HG02759 (cell line): Measurements from ENCODE around the gene AOAH.
"Not testable (repeated sequence)": the region's sequence is repeated elsewhere in the genome, so short reads cannot be mapped to it uniquely, and the experiment has no call there.

Source experiments
- ATAC-seq: cut with Tn5 transposase; IDR thresholded peaks from one replicate; pipeline ENCODE4 v1.9.1; 2021; ENCODE audit warnings: mild to moderate bottlenecking, moderate library complexity; ENCODE audit not compliant: unreplicated experiment

Gene AOAH

DNA sequence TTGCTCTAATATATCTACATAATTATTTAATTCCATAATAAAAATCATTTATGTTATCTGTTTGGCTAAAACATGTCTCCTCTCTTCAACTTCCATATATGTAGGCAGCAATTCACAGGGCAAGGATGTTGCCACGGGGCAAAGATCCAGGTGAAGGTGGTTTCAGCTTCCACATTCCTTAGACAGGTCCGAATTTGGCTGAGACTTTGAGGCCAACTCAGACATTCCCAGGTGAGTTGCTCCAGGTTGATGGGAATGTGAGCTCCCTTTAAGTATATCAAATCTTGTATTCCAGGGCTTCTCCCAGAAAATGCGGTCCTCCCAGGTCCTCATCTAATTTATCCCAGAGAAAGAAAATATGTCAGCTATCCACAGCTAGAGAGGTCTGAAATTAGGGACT lies 15.1 kb upstream of the AOAH start:
- ATAC-seq = no peak

- peak; percentile 94 for ATAC-seq
These were observed 12.6 kb upstream of the AOAH start for GRCh38 chr7:36736899-36737211.

- ATAC-seq = no peak
These were observed 12.0 kb upstream of the AOAH start for GRCh38 chr7:36736090-36736898.

GRCh38 chr7:36735172-36735571 lies 10.9 kb upstream of the AOAH start:
- ATAC-seq = no peak

- no peak for ATAC-seq
These were observed 10.4 kb upstream of the AOAH start for GRCh38 chr7:36734731-36735130.

DNA sequence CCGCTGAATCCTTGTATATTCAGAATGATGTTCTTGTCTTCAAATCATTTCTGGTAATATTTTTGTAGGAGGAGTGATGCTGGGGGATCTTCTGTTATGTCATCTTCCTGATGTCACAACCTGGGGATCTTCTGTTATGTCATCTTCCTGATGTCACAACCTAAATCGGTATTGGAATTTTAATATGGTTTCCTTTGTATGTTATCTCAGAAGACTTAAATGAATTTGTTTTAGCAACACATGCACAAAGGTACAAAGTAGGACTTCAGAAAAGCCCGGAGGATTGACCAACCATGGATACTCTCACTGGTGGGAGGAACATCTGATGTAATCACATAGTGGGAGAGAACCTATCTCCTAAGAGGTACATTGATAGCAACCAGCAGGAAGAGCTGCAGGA lies 9.1 kb upstream of the AOAH start:
- no peak for ATAC-seq

- ATAC-seq = no peak
These were observed 8.5 kb upstream of the AOAH start for GRCh38 chr7:36732806-36733205.

DNA sequence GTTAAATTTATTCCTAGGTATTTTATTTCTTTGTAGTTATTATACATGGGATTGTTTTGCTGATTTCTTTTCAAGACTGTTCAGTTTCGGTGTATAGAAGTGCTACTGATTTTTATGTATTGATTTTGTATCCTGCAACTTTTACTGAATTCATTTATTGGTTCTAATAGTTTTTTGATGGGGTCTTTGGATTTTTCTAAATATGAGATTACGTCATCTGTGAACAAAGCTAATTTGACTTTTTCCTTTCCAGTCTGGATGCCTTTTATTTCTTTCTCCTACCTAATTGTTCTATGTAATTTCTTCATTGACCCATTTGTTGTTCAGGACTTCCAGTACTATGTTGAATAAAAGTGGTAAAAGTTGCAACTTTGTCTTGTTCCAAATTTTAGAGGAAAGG lies 5.8 kb upstream of the AOAH start:
- ATAC-seq = no peak

GRCh38 chr7:36728143-36728542 lies 3.8 kb upstream of the AOAH start:
- no peak for ATAC-seq

DNA sequence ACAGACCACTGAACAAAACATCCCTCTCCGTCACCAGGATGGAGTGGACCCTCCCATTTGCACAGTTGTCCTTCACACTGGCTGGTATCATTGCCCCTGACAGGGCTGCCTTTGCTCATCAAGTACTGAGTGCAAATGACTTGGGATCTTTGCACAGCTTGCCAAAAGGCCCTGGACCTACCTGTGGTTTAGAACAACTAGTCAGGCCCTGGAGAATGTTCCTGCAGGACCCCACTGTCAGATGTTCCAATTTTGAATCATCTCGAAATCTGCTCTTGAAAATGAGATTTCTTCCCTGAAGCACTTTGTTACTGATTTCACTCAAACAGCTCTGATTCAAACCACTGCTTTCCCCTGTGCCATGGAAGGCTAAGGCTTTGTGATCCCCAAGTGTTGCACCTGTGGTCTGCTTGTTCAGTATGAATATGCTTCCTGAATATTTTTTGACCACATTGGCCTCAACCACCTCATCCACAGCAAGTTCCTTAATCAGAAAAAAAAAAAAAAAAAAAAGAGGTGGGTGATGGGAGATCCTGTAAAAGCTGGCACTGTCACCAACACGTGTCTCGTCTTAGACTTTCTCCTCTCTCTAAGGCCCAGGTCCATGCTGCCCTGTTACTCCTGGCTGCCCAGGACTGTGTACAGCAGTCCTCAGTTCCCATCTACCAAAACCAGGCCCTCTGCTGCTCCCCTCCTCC lies 2.7 kb upstream of the AOAH start:
- no peak for ATAC-seq

GRCh38 chr7:36726311-36726710 lies 2.0 kb upstream of the AOAH start:
- no peak for ATAC-seq

GRCh38 chr7:36724996-36725395 lies 702 bp upstream of the AOAH start:
- no peak for ATAC-seq

GRCh38 chr7:36723291-36723690 lies 1.0 kb downstream of the AOAH start:
- no peak for ATAC-seq

DNA sequence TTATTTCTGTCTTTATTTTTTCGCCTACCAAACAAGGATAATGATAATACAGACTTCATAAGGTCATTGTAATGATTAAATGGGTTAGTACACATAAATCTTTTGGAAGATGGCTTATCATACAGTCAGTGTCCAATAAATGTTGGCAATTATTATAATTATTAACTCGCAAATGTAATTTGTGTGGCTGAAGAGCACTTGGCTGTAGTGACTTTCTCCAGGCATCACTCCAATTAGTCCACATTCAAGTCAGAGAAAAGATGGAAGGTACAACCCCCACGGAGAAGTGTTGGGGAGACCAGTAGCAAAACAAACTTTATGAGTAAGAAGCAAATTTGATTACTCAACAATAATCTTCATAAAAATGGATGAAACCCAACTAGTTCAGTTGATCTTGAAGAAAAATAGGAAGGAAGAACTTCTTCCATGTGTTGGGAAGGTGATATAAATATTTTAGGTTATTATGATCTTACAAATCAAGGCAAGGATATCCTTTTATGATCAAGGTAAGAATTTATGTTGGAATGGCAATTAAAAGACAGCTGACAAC lies 5.1 kb downstream of the AOAH start:
- ATAC-seq = no peak

DNA sequence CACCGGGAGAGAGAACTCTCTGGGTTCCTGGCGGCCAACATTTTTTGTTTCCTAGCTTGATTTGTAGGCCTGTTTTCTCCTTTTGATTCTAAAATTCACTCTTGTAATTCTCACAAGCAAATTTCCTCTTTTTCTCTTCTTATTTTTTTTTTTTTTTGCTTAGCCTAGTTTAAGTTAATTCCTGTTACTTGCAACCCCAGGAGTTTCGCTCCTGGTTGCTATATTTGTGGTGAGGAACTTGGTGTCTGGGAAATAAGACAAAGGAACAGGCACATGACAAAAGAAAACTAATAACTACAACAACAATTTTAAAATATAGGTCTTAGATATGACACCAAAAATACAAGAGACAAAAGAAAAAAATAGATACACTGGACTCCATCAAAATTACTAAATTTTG lies 6.7 kb downstream of the AOAH start:
- no peak for ATAC-seq

GRCh38 chr7:36716802-36717201 lies 7.5 kb downstream of the AOAH start:
- ATAC-seq = not testable (repeated sequence)

DNA sequence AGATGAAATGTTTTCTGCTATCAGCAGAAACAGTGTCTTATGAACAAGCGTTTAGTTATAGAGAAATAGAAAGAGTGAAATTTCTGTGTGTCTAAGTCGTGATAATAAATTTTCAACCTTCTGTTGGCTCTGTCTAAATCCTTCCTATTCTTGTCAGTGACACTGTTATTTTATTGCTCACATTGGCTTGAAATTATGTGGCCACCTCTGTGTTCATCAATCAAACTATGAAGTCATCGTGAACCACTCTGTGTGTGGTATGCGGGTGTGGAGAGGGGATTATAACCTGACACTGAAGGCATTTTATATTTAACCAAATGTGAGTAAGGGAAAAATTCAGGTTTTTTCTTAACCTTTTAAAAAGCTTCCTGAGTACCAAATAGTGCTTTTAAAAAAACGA lies 12.3 kb downstream of the AOAH start:
- no peak for ATAC-seq

- no peak for ATAC-seq
These were observed 13.0 kb downstream of the AOAH start for GRCh38 chr7:36711256-36711655.

- no peak for ATAC-seq
These were observed 14.0 kb downstream of the AOAH start for GRCh38 chr7:36710186-36710791.

- no peak for ATAC-seq
These were observed 15.5 kb downstream of the AOAH start for GRCh38 chr7:36708767-36709166.

- ATAC-seq = no peak
These were observed 16.4 kb downstream of the AOAH start for GRCh38 chr7:36707898-36708297.

GRCh38 chr7:36707465-36707864 lies 16.8 kb downstream of the AOAH start:
- ATAC-seq = no peak
